Vagina (tissue), 2 donors: ENCODE data around the gene BTBD17.
A peak's percentile ranks its signal among the peaks of the same experiment; 100 is the strongest.

Experiments
- CTCF ChIP-seq, 3 experiments: fragments of 450-650 bp in 2 of 3; fragments of 200-600 bp in 1 of 3; sonication (generic) in 1 of 3; IDR thresholded peaks; one replicate each; pipeline ENCODE4 v1.5.1; 2017 to 2019; ENCODE audit warnings: antibody characterized with exemption in 3 of 3, mild to moderate bottlenecking in 2 of 3, moderate library complexity in 2 of 3
- POLR2A ChIP-seq, 2 donors: fragments of 450-650 bp; IDR thresholded peaks; one replicate each; pipeline ENCODE4 v1.6.1; 2017; ENCODE audit warnings: antibody characterized with exemption in 2 of 2, mild to moderate bottlenecking in 2 of 2, moderate library complexity in 2 of 2
- POLR2AphosphoS5 ChIP-seq, 2 donors: sonication (generic); formaldehyde crosslinking; IDR thresholded peaks; one replicate each; pipeline ENCODE4 v1.9.0; 2017; ENCODE audit warnings: antibody characterized with exemption in 2 of 2, mild to moderate bottlenecking in 2 of 2, low read depth in 1 of 2; ENCODE audit not compliant: insufficient read depth in 1 of 2

- TF ChIP-seq CTCF (IDR thresholded peaks at IDR 0.05) = peak; percentile 10 to 64 (median 49)
- TF ChIP-seq POLR2AphosphoS5 (IDR thresholded peaks at IDR 0.05; ENCODE audit: insufficient read depth in 1 of 2, low read depth in 1 of 2) = no peak
- TF ChIP-seq POLR2A (IDR thresholded peaks at IDR 0.05) = no peak
Measured at GRCh38 chr17:74361230-74362068, at the start of gene BTBD17.
